ENCODE results near the gene LRRTM4.
"Not testable (repeated sequence)": the region's sequence is repeated elsewhere in the genome, so short reads cannot be mapped to it uniquely, and the experiment has no call there.

Gene LRRTM4

DNA sequence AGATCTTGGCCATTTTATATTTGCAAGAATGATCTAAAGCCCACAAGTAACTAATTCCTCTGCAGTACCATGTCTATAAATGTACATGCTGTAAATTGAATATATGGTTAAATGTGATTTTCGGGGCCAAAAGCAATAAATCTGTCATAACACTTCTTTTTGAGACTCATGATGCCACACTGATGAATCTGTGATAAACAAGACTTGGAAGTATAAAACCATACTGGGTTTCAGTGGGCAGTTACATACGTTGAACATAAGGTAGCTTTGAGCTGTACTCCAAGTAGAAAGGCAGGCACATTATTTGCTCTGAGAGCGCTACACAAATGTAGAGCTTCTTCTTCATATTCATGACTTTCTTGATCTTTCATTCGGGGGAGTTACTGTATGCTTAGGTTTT, 792.2 kb downstream of the LRRTM4 start:
- H3K36me3 Mint-ChIP-seq (ENCODE audit: low read depth): no peaks in the 10 kb centered on the region
- TF ChIP-seq, protein P1, sequence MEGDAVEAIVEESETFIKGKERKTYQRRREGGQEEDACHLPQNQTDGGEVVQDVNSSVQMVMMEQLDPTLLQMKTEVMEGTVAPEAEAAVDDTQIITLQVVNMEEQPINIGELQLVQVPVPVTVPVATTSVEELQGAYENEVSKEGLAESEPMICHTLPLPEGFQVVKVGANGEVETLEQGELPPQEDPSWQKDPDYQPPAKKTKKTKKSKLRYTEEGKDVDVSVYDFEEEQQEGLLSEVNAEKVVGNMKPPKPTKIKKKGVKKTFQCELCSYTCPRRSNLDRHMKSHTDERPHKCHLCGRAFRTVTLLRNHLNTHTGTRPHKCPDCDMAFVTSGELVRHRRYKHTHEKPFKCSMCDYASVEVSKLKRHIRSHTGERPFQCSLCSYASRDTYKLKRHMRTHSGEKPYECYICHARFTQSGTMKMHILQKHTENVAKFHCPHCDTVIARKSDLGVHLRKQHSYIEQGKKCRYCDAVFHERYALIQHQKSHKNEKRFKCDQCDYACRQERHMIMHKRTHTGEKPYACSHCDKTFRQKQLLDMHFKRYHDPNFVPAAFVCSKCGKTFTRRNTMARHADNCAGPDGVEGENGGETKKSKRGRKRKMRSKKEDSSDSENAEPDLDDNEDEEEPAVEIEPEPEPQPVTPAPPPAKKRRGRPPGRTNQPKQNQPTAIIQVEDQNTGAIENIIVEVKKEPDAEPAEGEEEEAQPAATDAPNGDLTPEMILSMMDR (IDR thresholded peaks at IDR 0.05): no peak
- H3K4me1 Mint-ChIP-seq: no peaks in the 10 kb centered on the region
- H3K4me3 Mint-ChIP-seq: no peak overlapping the region
- no peak overlapping the region for H3K27ac Mint-ChIP-seq
- peaks cover 3% of the 10 kb centered on the region for H3K27me3 Mint-ChIP-seq (ENCODE audit: low read depth, poor library complexity)
- no peak for DNase-seq
- H3K9me3 Mint-ChIP-seq: peaks cover 14% of the 10 kb centered on the region

DNA sequence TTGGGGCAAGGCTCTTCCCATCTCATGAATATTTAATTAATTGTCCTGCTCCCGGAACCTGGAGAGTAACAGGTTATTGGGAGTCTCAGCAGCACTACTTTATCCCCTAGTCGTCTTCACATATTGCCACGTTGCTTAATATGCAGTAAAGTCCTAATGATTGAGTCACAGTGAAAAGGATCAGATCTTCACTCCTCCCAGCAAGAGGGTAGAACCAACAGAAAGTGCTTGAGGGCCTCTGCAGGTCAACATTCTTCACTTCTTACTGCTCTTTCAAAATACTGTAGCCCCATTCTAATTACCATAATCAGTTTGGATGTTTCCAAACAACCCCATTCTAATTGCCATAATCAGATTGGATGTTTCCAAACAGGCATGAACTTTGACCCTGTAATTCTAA, 801.0 kb downstream of the LRRTM4 start:
- DNase-seq: no peak
- H3K27ac Mint-ChIP-seq: no peak overlapping the region
- H3K9me3 Mint-ChIP-seq: no peaks in the 10 kb centered on the region
- no peaks in the 10 kb centered on the region for H3K36me3 Mint-ChIP-seq (ENCODE audit: low read depth)
- TF ChIP-seq, protein P1 (IDR thresholded peaks at IDR 0.05): no peak
- H3K4me3 Mint-ChIP-seq: no peak overlapping the region
- H3K4me1 Mint-ChIP-seq: peaks cover 5% of the 10 kb centered on the region
- H3K27me3 Mint-ChIP-seq (ENCODE audit: low read depth, poor library complexity): peaks cover 4% of the 10 kb centered on the region

DNA sequence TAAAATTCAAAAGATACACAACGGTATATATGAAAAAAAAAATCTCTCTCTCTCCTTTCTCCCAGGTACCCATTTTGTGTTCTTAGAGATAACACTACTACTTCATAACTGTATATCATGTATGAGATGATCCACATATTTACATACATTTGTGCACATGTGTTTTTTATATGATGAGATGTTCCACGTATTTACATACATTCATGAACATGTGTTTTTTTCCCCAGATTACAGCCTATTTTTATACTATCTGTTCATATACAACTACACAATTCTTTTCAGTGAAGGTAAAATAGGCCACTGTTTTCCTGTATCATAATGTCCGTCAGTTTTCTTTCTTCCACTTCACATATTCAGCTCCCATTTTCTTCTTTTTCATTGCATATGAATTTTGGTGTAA, 808.9 kb downstream of the LRRTM4 start:
- no peak overlapping the region for H3K4me3 Mint-ChIP-seq
- H3K9me3 Mint-ChIP-seq: peaks cover 6% of the 10 kb centered on the region
- H3K36me3 Mint-ChIP-seq (ENCODE audit: low read depth): no peaks in the 10 kb centered on the region
- H3K4me1 Mint-ChIP-seq: peaks cover 5% of the 10 kb centered on the region
- DNase-seq: no peak
- H3K27ac Mint-ChIP-seq: no peak overlapping the region
- H3K27me3 Mint-ChIP-seq (ENCODE audit: low read depth, poor library complexity): peaks cover 5% of the 10 kb centered on the region
- TF ChIP-seq, protein P1 (IDR thresholded peaks at IDR 0.05): no peak

DNA sequence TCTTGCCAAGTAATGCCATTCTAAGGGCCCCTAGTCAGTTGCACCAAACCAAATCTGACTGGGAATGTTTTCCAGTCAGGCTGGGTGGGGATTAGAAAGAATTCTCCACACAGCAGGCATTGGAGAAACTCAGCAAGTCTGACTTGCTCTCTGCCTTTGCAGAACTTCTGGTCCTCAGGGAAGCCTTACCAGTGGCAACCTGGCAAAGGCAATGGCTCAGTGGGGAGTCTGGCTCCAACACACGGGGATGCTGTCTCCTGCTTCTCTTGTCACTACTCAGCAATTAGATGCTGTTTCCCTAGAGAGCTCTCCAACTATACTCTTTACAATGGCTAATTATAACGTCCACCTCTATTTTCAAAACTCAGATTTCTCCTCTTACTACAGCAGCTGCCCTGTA, 810.7 kb downstream of the LRRTM4 start:
- TF ChIP-seq, protein P1 (IDR thresholded peaks at IDR 0.05): no peak
- Mint-ChIP-seq H3K36me3 (ENCODE audit: low read depth) (no peaks in the 10 kb centered on the region), H3K27ac (no peak overlapping the region), H3K27me3 (ENCODE audit: low read depth, poor library complexity) (peaks cover 5% of the 10 kb centered on the region), H3K4me1 (peaks cover 1% of the 10 kb centered on the region), H3K4me3 (no peak overlapping the region), H3K9me3 (peaks cover 15% of the 10 kb centered on the region)
- no peak for DNase-seq

DNA sequence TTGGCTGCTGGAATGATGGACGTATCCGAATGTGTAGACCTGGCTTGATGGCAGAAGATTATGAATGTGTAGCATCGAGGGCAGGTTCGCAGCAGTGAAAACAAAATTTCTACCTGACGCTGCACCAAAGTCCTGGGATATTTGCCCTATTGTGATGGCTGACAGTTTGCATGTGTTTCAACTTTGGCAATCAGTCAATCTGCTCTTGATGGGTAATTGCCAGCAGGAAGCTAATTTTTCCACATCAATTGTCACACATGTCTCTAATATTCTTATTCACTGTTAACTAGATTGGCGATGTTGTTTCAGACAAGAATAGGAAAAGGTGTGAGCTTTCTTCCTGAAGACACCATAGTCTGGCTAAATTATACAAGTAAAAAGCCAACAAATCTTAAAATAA, 821.3 kb downstream of the LRRTM4 start:
- TF ChIP-seq, protein P1 (IDR thresholded peaks at IDR 0.05): no peak
- no peaks in the 10 kb centered on the region for H3K9me3 Mint-ChIP-seq
- H3K36me3 Mint-ChIP-seq (ENCODE audit: low read depth): no peaks in the 10 kb centered on the region
- H3K4me3 Mint-ChIP-seq: no peak overlapping the region
- no peaks in the 10 kb centered on the region for H3K4me1 Mint-ChIP-seq
- no peak for DNase-seq
- no peak overlapping the region for H3K27ac Mint-ChIP-seq
- H3K27me3 Mint-ChIP-seq (ENCODE audit: low read depth, poor library complexity): no peaks in the 10 kb centered on the region

DNA sequence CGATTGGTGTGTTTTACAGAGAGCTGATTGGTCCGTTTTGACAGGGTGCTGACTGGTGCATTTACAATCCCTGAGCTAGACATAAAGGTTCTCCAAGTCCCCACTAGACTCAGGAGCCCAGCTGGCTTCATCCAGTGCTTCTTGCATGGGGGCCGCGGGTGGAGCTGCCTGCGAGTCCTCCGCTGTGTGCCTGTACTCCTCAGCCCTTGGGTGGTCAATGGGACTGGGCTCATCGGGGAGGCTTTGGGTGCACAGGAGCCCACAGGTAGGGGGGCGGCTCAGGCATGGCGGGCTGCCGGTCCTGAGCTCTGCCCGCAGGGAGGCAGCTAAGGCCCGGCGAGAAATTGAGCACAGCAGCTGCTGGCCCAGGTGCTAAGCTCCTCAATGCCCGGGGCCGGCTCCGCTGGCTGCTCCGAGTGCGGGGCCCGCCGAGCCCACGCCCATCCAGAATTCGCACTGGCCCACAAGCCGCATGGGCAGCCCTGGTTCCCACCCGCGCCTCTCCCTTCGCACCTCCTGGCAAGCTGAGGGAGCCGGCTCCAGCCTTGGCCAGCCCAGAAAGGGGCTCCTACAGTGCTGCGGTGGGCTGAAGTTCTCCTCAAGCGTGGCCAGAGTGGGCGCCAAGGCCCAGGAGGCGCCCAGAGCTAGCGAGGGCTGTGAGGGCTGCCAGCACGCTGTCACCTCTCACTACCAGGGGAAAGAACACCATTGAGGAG, 824.0 kb downstream of the LRRTM4 start:
- H3K4me3 Mint-ChIP-seq; H3K9me3 Mint-ChIP-seq; H3K4me1 Mint-ChIP-seq; H3K36me3 Mint-ChIP-seq (ENCODE audit: low read depth); H3K27me3 Mint-ChIP-seq (ENCODE audit: low read depth, poor library complexity); DNase-seq; H3K27ac Mint-ChIP-seq: not testable (repeated sequence)

Data from nephron progenitor cell (in vitro differentiated cells).